Measurements from ENCODE around the gene KIF5B. TPM values are rescaled to one million over a fixed set of nuclear protein-coding genes. Genes with fewer than 3 reads are reported as not detected.

KIF5B gene
- polyA plus RNA-seq, 1 experiment, result 28.8 TPM

DNA sequence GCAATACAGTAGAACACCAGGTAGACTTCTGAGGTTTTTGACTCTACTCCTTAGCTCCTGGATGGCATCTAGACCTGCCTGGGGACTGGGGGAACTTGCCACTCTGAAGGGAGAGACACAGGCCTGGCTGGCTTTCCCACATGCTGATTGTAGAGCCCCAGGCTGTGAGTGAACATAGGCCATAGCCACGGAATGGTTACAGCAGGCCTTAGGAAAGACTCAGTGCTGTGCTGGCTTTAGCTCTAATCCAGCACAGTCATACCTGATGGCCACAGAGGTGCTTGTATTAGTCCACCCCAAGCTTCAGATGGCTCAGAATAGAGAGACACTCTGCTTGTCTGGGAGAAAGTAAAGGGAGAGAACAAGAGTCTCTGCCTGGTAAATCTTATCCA lies 92.6 kb downstream of the KIF5B start:
- CTCF ChIA-PET, result interaction anchor here (1.0 to 1.1 kb wide), 2 partner anchors 10 to 102 kb away, joined by 3 read pairs; no protein-coding TSS in a partner anchor
- POLR2A ChIA-PET, result no interaction called here
- Histone ChIP-seq H3K36me3 (ENCODE audit: control insufficient read depth, insufficient read depth, low read length) (no peaks in the 10 kb centered on the region), H3K4me3 (ENCODE audit: low read depth, low read length) (no peak overlapping the region), H3K27me3 (ENCODE audit: control insufficient read depth, insufficient read depth, low read length) (no peaks in the 10 kb centered on the region)
- DNase-seq (ENCODE audit: low read depth), result no peak
- TF ChIP-seq, protein P1, sequence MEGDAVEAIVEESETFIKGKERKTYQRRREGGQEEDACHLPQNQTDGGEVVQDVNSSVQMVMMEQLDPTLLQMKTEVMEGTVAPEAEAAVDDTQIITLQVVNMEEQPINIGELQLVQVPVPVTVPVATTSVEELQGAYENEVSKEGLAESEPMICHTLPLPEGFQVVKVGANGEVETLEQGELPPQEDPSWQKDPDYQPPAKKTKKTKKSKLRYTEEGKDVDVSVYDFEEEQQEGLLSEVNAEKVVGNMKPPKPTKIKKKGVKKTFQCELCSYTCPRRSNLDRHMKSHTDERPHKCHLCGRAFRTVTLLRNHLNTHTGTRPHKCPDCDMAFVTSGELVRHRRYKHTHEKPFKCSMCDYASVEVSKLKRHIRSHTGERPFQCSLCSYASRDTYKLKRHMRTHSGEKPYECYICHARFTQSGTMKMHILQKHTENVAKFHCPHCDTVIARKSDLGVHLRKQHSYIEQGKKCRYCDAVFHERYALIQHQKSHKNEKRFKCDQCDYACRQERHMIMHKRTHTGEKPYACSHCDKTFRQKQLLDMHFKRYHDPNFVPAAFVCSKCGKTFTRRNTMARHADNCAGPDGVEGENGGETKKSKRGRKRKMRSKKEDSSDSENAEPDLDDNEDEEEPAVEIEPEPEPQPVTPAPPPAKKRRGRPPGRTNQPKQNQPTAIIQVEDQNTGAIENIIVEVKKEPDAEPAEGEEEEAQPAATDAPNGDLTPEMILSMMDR (IDR thresholded peaks at IDR 0.05; ENCODE audit: insufficient read depth, low read depth, low read length), result no peak

DNA sequence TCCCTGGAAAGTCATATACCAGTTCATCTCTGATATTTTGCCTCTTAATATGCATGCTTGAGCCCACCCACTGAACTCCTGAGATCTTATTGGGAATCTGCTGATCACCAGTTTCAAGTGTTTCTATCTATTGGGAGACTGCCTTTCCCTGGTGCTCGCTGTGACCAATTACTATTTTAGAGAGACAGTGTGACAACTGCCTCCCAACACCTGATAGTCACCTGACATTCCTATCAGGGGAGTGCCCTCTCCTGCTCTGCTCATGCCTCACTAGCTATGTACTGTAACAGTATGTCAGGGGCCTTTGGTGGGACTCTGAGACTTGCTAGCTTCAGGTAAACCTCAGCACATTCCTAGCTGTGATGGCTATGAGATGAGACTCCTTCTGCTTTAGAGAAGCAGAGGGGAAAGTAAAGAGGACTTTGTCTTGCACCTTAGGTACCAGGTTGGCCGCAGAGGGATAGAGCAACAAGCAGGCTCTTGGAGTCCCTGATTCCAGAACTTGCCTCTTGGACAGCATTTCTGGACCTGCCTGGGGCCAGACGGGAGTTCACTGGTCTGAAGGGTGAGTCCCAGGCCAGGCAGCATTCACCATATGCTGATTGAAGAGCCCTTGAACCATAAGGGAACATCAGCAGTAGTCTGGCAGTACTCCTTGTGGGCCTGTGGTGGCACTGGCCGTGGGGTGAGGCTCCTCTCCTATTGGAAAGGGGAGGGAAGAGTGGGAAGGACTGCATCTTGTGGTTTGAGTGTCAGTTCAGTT lies 93.2 kb downstream of the KIF5B start:
- POLR2A ChIA-PET, result no interaction called here

DNA sequence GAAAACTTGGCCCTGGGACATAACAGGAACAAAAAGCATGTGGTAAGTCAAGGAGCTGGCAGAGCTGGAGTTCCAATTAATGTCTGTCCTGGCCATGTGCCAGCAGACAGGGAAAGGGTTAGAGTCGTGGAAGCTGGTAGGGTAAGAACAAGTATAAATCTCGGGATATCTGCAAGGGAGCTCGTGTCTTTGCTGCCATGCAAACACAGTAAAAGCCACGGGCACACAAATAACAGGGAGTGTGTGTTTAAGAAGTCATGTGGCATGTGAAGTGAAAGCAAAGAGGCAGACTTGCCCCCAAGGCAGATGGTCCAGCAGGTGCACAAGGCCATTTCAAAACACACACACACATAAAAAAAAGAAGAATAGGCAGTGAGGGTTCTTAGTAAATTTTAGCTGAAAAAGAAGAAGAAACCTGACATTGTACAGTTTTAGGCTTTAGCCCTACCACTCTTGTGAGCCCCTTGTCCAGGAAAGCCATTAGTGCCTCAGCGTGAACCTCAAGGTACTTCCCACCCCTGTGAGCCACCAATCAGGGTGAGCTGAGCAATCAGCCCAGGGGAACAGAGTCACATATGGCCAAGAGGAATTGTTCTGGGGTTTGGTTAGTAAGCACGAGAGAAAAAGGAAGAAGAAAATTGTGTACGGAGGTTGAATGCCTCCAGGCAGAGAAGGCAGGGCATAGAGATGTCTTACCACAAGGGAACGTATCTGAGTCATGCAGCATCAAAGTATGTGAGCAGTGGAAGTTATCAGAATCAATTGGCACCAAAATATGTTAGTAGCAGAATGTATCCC lies 94.7 kb downstream of the KIF5B start:
- TF ChIP-seq, protein P1 (IDR thresholded peaks at IDR 0.05; ENCODE audit: insufficient read depth, low read depth, low read length), result no peak
- no peak overlapping the region for H3K4me3 ChIP-seq (ENCODE audit: low read depth, low read length)
- ChIA-PET POLR2A (no interaction called here), CTCF (interaction anchor here (0.7 kb wide), 1 partner anchor 23 kb away, joined by 3 read pairs; no protein-coding TSS in a partner anchor)
- peak; percentile 56 for DNase-seq (ENCODE audit: low read depth)
- no peaks in the 10 kb centered on the region for H3K36me3 ChIP-seq (ENCODE audit: control insufficient read depth, insufficient read depth, low read length)
- H3K27me3 ChIP-seq (ENCODE audit: control insufficient read depth, insufficient read depth, low read length), result no peaks in the 10 kb centered on the region

More for the DNA sequence above, 93.2 kb downstream of the KIF5B start:
- TF ChIP-seq, protein P1 (IDR thresholded peaks at IDR 0.05; ENCODE audit: insufficient read depth, low read depth, low read length), result no peak
- Histone ChIP-seq H3K36me3 (ENCODE audit: control insufficient read depth, insufficient read depth, low read length) (no peaks in the 10 kb centered on the region), H3K4me3 (ENCODE audit: low read depth, low read length) (no peak overlapping the region), H3K27me3 (ENCODE audit: control insufficient read depth, insufficient read depth, low read length) (no peaks in the 10 kb centered on the region)
- no peak for DNase-seq (ENCODE audit: low read depth)
- CTCF ChIA-PET, result interaction anchor here (1.0 kb wide), 1 partner anchor 10 kb away, joined by 3 read pairs; no protein-coding TSS in a partner anchor

DNA sequence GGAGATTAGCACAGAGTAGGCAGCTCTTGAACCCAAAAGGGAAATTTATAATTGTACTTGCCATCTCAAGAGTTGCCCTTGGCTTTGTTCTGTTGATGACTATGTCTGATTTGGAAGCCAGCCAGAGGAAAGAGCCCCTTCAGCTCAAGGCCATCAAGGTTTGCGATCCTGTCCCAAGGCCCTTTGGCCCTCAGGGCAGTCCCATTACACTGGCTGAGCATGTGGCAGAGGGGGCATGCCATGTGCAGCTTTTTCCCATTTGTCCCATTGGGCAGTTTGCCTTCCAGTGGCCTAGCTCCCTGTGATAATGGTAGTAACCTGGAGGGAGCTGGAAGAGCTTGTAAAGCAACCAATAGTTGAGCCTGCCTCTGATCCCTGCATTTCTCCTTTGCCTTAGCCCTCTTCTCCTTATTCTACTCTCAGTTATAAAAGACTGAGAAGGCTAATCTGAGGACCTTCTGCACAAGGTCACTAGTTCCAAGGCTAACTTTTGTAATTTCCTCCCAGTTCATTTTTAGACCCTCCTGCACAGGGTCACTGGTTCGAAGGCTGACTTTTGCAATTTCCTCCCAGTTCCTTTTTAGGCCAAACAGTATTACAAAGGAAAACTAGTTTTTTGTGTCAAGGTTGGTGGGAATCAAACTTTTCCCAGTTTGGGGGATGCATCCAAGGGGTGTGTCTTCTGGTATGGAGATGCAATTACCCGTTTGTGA lies 96.6 kb downstream of the KIF5B start:
- H3K4me3 ChIP-seq (ENCODE audit: low read depth, low read length), result no peak overlapping the region
- DNase-seq (ENCODE audit: low read depth), result no peak
- POLR2A ChIA-PET, result no interaction called here
- TF ChIP-seq, protein P1 (IDR thresholded peaks at IDR 0.05; ENCODE audit: insufficient read depth, low read depth, low read length), result no peak
- CTCF ChIA-PET, result interaction anchor here (0.6 to 1.2 kb wide), 3 partner anchors 13 to 1289 kb away, joined by 3 to 5 read pairs (median 4); no protein-coding TSS in a partner anchor
- no peaks in the 10 kb centered on the region for H3K27me3 ChIP-seq (ENCODE audit: control insufficient read depth, insufficient read depth, low read length)
- no peaks in the 10 kb centered on the region for H3K36me3 ChIP-seq (ENCODE audit: control insufficient read depth, insufficient read depth, low read length)

Small RNA genes lying within 50 kb of the gene (small RNA-seq; reads per million reads assigned to genes)
- gene RF00019 (ENCODE audit: insufficient read length, low read depth, low replicate concordance), result not detected
- not detected for gene RN7SL825P (ENCODE audit: insufficient read length, low read depth, low replicate concordance)

Other genes starting within 250 kb of the KIF5B start
- 7.5 and 16.5 TPM in 2 replicates for gene ARHGAP12, start 127.6 kb downstream of the KIF5B start, polyA plus RNA-seq (2011; rRNA removed)